ENCODE data around the gene SLC2A10.

DNA sequence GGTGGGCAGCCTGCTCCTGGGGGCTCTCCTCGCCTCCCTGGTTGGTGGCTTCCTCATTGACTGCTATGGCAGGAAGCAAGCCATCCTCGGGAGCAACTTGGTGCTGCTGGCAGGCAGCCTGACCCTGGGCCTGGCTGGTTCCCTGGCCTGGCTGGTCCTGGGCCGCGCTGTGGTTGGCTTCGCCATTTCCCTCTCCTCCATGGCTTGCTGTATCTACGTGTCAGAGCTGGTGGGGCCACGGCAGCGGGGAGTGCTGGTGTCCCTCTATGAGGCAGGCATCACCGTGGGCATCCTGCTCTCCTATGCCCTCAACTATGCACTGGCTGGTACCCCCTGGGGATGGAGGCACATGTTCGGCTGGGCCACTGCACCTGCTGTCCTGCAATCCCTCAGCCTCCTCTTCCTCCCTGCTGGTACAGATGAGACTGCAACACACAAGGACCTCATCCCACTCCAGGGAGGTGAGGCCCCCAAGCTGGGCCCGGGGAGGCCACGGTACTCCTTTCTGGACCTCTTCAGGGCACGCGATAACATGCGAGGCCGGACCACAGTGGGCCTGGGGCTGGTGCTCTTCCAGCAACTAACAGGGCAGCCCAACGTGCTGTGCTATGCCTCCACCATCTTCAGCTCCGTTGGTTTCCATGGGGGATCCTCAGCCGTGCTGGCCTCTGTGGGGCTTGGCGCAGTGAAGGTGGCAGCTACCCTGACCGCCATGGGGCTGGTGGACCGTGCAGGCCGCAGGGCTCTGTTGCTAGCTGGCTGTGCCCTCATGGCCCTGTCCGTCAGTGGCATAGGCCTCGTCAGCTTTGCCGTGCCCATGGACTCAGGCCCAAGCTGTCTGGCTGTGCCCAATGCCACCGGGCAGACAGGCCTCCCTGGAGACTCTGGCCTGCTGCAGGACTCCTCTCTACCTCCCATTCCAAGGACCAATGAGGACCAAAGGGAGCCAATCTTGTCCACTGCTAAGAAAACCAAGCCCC is 16.0 kb downstream of the SLC2A10 start:
- TF ChIP-seq, protein P1, sequence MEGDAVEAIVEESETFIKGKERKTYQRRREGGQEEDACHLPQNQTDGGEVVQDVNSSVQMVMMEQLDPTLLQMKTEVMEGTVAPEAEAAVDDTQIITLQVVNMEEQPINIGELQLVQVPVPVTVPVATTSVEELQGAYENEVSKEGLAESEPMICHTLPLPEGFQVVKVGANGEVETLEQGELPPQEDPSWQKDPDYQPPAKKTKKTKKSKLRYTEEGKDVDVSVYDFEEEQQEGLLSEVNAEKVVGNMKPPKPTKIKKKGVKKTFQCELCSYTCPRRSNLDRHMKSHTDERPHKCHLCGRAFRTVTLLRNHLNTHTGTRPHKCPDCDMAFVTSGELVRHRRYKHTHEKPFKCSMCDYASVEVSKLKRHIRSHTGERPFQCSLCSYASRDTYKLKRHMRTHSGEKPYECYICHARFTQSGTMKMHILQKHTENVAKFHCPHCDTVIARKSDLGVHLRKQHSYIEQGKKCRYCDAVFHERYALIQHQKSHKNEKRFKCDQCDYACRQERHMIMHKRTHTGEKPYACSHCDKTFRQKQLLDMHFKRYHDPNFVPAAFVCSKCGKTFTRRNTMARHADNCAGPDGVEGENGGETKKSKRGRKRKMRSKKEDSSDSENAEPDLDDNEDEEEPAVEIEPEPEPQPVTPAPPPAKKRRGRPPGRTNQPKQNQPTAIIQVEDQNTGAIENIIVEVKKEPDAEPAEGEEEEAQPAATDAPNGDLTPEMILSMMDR (IDR thresholded peaks at IDR 0.05 in 4 of 5, conservative IDR thresholded peaks at IDR 0.05 in 1 of 5): no peak
- TF ChIP-seq POLR2A (IDR thresholded peaks at IDR 0.05): no peak
